MCF 10A (cell line): ENCODE measurements around the gene GSG1. TPM values are rescaled to one million over a fixed set of nuclear protein-coding genes. Genes with fewer than 3 reads are reported as not detected.
A peak's percentile ranks its signal among the peaks of the same experiment; 100 is the strongest.

ENCODE experiments used
- BruUV-seq: library from RNA; stranded (reverse); fragments of 400-500 nt; replicated peaks from 2 replicates; lab custom pipeline; 2021; lab: Mats Ljungman, UMichigan
- CTCF ChIA-PET: fragments of 300-600 bp; sonication (Branson Sonifier 250); formaldehyde crosslinking; extraction: SDS; loops from one replicate; lab custom pipeline; 2021; ENCODE audit warnings: antibody characterized with exemption, inconsistent platforms; lab: Yijun Ruan, JAX
- POLR2A ChIA-PET: fragments of 300-600, 350-650 bp; sonication (Branson Sonifier 250); formaldehyde crosslinking; extraction: SDS; loops from one replicate; lab custom pipeline; 2020; ENCODE audit warnings: antibody characterized with exemption, inconsistent platforms; lab: Yijun Ruan, JAX
- DNase-seq: peaks from one replicate; pipeline ENCODE4 v3.0.0-alpha.2; 2018; ENCODE audit not compliant: unreplicated experiment
- H3K27ac Mint-ChIP-seq: one replicate; pipeline ENCODE4 v1.8.0; 2022; ENCODE audit warnings: mild to moderate bottlenecking, low read depth, mixed read lengths; ENCODE audit not compliant: unreplicated experiment
- H3K27me3 Mint-ChIP-seq: one replicate; pipeline ENCODE4 v1.8.0; 2022; ENCODE audit warnings: mixed read lengths; ENCODE audit not compliant: insufficient read depth, unreplicated experiment
- H3K36me3 Mint-ChIP-seq: one replicate; pipeline ENCODE4 v1.8.0; 2022; ENCODE audit warnings: mild to moderate bottlenecking, moderate library complexity, mixed read lengths; ENCODE audit not compliant: insufficient read depth, unreplicated experiment
- H3K4me1 Mint-ChIP-seq: one replicate; pipeline ENCODE4 v1.8.0; 2022; ENCODE audit warnings: mixed read lengths; ENCODE audit not compliant: insufficient read depth, unreplicated experiment
- H3K4me3 Mint-ChIP-seq: one replicate; pipeline ENCODE4 v1.8.0; 2022; ENCODE audit warnings: mild to moderate bottlenecking, moderate library complexity, mixed read lengths; ENCODE audit not compliant: unreplicated experiment
- H3K9me3 Mint-ChIP-seq: one replicate; pipeline ENCODE4 v1.8.0; 2022; ENCODE audit warnings: mixed read lengths; ENCODE audit not compliant: unreplicated experiment
- CTCF ChIP-seq: fragments of 200-600 bp; IDR thresholded peaks from one replicate; pipeline ENCODE4 v1.8.0; 2022; ENCODE audit warnings: antibody characterized with exemption, mild to moderate bottlenecking; ENCODE audit not compliant: unreplicated experiment
- intact Hi-C: fragments of 100-400 bp; cut with micrococcal nuclease; formaldehyde crosslinking; loops from 2 replicates; pipeline ENCODE4 v1.14.1; 2022
- total RNA-seq: library from RNA; stranded (reverse); gene quantifications from 2 replicates; pipeline ENCODE4 v1.2.3, GENCODE V29; 2022

The GSG1 gene
- total RNA-seq, 1 experiment from 2014 or later = not detected

- no TSS peak for BruUV-seq
- Mint-ChIP-seq H3K36me3 (peaks cover 7% of the 10 kb centered on the region), H3K27me3 (no peaks in the 10 kb centered on the region), H3K4me3 (no peak overlapping the region), H3K9me3 (no peaks in the 10 kb centered on the region), H3K4me1 (peaks cover 29% of the 10 kb centered on the region), H3K27ac (peak overlapping the region; percentile 28)
- intact Hi-C loops = no loop called here
- ChIA-PET POLR2A (interaction anchor here (1.0 to 1.8 kb wide), 4 partner anchors 26 to 99 kb away, joined by 3 to 5 read pairs (median 4); partner anchors contain the start of gene FAM234B), CTCF (interaction anchor here (0.5 to 2.1 kb wide), 4 partner anchors 12 to 318 kb away, joined by 3 to 6 read pairs (median 4); no protein-coding TSS in a partner anchor)
- DNase-seq = no peak
- TF ChIP-seq CTCF = no peak
Measured at GRCh38 chr12:13073173-13073572, 30.3 kb downstream of the GSG1 start.

GRCh38 chr12:13071305-13072280 lies 31.9 kb downstream of the GSG1 start:
- CTCF ChIA-PET = interaction anchor here (0.6 to 0.7 kb wide), 5 partner anchors 27 to 1681 kb away, joined by 3 to 5 read pairs (median 3); no protein-coding TSS in a partner anchor
- BruUV-seq = no TSS peak
- Mint-ChIP-seq H3K27me3 (no peaks in the 10 kb centered on the region), H3K4me1 (peaks cover 29% of the 10 kb centered on the region), H3K27ac (peak overlapping the region; percentile 73), H3K4me3 (peak overlapping the region; percentile 32), H3K36me3 (peaks cover 6% of the 10 kb centered on the region), H3K9me3 (no peaks in the 10 kb centered on the region)
- no peak for TF ChIP-seq CTCF
- peak; percentile 34 for DNase-seq
- intact Hi-C loops = no loop called here
- POLR2A ChIA-PET = interaction anchor here (0.7 to 1.2 kb wide), 3 partner anchors 20 to 32 kb away, joined by 3 read pairs; partner anchors contain the start of gene GSG1

- no peak overlapping the region for H3K27ac Mint-ChIP-seq
Measured at GRCh38 chr12:13069380-13069779, 34.1 kb downstream of the GSG1 start.

More at GRCh38 chr12:13069380-13069779, 34.1 kb downstream of the GSG1 start:
- CTCF ChIA-PET = interaction anchor here (0.6 to 1.2 kb wide), 2 partner anchors 19 to 28 kb away, joined by 4 to 5 read pairs; no protein-coding TSS in a partner anchor
- H3K36me3 Mint-ChIP-seq = no peaks in the 10 kb centered on the region
- no peak for TF ChIP-seq CTCF
- H3K4me1 Mint-ChIP-seq = peaks cover 26% of the 10 kb centered on the region
- H3K4me3 Mint-ChIP-seq = no peak overlapping the region
- no peaks in the 10 kb centered on the region for H3K27me3 Mint-ChIP-seq
- BruUV-seq = no TSS peak
- DNase-seq = no peak
- POLR2A ChIA-PET = interaction anchor here (1.1 kb wide), 1 partner anchor 23 kb away, joined by 4 read pairs; no protein-coding TSS in a partner anchor
- intact Hi-C loops = no loop called here
- no peaks in the 10 kb centered on the region for H3K9me3 Mint-ChIP-seq
